HG03139 (cell line): ENCODE results near the gene GDF15.

Source experiments
- ATAC-seq: cut with Tn5 transposase; IDR thresholded peaks from one replicate; pipeline ENCODE4 v1.9.1; 2021; ENCODE audit not compliant: unreplicated experiment

Gene GDF15

DNA sequence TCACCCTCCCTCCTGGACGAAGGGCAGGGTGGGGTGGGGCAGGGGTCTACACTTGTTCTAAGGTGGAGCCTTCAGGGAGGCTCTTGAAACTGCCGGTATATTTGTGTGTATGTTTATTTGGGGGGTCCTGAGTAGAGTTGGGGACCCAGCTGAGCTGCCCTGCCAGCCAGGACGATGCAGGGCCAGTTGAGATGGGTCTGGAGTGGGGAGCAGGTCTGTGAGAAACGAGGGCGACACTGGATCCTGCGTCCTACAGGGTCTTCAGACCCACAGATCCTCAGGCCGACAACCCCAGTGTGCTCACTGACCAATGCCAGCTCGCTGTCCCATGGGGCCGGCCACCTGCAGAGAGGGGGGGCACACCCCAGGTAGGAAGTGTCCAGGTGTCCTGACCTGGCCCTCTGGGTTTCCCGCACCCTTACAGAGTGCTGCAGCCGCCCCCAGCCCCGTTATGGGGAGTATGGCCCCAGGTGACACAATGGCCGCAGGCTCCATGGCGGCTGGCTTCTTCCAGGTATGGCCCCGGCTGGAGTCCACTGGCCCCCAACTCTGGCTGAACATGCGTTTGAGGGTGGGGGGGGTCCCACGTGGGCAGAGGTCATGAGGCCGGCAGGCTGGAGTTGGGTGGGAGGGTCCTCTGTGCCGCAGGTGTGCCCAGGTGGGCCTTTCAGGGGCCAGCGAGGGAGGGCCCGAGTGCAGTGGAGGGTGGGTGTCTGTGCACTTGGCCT is 44.6 kb downstream of the GDF15 start:
- ATAC-seq, result no peak

DNA sequence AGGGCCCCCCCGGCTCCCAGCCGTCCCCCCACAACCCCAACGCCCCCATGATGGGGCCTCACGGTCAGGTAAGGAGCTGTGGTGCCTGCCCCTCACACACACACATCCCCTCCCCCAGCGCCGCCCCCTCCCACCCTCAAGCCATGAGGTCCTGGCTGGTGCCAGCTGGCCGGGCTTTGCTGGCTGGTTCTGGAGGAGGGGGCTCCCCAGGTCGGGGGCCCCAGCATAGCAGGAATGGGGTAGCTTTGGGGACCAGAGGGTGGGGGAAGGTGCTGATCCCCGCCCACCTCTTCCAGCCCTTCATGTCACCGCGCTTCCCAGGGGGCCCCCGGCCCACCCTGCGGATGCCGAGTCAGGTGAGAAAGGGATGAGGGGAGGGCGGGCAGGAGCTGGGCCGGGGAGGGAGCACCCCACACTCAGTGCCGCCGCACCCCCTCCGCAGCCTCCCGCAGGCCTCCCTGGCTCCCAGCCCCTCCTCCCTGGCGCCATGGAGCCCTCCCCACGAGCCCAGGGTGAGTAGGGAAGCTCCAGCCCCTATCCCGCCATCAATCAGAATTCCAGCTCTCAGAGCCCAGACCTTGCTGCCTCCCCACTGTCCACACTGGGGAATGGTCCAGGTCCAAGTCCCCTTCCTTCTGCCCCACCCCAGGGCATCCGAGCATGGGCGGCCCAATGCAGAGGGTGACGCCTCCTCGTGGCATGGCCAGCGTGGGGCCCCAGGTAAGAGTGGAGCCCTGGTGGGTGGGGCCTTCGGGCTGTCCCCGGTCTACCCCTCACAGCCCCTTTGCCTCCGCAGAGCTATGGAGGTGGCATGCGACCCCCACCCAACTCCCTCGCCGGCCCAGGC is 45.6 kb downstream of the GDF15 start:
- no peak for ATAC-seq

DNA sequence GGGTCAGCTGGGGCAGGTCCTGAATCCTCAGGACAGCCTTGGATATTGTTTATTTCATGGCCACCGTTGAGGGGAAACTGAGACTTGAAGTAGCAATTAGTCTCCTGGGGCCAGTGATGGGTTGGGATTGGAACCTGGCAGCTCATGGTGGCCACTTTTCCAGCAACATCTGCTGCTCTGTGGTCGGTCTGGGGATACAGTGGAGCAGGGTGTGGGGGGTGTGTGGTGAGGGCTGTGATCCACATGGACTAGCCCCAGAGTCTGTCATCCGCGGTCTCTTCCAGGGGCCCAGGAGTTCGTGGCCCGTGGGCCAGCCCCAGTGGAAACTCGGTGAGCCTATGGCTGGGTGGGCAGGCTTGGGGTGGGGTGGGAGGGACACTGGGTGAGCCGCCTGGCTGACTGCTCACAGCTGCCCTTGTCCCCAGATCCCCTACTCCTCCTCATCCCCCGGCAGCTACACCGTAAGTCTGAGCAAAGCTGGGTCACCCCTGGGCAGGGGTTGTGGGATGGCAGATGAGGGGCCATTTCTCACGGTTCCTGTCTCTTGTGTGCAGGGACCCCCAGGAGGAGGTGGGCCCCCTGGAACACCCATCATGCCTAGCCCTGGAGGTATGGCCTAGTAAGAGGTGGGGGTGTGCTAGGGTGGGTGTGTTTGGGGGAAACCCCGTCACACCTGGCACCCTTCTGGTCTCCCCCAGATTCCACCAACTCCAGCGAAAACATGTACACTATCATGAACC is 46.5 kb downstream of the GDF15 start:
- ATAC-seq, result no peak

DNA sequence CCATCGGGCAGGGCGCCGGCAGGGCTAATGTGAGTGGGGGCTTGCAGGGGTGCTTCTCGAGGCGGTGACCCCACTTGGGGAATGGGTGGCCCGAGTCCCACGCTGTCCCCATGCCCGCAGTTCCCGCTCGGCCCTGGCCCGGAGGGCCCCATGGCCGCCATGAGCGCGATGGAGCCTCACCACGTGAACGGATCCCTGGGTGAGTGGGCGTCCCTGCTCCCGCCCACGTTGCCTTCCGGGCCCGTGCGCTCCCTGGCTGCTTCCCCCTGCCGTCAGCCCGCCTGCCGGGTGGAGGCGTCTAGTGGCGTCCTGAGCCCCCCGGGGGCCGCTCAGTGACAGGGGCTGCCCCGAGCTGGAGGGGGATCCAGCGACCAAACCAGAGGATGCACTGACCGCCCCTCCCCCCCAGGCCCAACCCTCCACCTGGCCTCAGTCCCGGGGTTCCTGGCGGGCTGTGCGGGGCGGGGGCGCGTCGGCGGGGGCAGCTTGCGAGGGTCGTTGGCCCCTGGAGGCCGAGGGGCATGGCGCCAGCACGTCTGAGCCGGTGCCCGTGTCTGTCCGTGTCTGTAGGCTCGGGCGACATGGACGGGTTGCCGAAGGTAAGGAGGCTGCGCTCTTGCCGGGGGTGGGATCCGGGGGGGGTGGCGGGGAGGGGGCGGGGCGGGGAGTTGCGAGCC is 47.2 kb downstream of the GDF15 start:
- ATAC-seq, result no peak

DNA sequence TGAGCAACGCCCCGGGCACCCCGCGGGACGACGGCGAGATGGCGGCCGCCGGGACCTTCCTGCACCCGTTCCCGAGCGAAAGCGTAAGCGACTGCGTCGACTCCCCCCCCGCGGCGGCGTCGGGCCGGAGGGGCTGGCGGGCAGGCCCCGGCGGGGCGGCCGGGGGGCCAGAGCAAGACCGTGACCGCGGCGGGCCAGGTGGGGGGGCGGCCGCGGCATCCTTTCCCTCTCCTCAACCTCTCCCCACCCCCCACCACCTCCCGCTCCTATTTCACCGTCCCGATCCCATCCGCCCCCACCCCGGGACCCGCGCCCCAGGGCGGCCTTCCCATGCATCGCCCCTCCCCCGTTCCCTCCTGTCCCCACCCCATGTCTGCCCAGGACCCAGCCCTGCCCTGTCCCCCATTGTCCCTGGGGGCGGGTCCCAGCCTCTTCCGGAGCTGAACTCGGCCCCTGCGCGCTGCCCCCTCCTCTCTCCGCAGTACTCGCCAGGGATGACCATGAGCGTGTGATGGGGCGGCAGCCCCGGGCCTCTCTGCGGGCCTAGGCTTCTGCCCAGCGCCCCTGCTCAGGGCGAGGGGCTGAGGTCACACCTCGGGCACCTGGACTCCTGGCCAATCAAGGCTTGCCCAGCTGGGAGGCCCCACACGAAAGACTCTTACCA is 47.9 kb downstream of the GDF15 start:
- no peak for ATAC-seq

DNA sequence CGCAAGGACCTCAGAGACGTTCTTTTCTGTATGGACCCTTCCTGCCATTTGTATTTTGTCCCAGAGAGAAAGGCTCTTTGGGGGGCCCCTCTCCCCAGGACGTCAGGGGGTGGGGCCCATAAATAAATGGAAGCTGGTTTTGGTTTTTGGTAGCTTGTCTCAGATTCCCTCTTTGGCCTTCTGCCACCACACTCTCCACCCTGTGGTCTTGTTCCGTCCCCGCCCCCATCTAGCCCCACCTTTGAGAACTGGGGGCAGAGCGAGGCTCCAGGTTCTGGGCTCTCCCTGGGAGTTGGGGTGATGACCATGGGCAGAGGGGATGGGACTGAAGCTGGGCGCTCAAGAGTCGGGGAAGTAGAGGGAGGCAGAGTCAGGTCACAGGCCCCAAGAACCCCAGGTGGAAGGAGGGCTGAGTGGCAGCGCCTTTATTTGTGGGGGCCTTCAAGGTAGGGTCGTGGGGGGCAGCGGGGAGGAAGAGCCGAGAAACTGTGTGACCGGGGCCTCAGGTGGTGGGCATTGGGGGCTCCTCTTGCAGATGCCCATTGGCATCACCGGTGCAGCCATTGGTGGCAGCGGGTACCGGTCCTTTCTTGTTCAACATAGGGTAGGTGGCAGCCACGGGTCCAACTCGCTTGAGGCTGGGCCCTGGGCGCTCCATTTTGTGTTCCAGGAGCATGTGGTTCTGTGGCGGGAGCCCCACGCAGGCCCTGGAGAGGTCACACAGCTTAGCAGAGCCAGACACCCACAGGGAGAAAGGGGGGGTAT is 48.6 kb downstream of the GDF15 start:
- ATAC-seq, result no peak

DNA sequence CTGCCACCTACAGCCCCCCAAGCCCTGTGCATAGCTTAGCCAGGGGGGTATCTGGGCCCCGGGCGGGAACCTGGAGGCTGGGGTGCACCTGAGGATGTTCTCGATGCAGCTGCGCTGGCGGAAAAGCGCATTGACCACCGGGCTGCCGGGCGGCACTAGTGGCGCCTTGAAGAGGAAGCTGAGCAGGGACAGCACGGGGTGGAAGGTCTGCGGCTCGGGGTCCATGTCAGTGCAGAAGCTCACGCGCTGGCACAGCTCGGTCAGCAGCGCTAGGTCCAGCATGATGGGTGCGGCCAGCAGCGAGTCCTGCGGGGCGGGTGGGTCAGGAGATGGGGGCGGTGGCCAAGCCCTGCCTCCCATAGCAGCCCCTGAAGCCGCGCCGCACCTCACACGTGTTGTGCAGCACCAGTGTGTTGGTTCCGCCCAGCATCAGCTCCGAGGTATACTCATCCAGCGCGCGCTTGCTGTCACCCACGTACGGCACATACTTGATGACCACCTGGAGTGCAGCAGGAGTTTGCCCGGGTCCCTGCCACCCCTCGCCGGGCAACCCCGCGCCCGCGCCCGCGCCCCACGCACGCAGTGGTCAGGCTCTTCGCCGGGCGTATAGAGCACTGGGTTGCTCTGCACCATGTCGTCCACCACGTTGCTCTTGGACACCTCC is 49.4 kb downstream of the GDF15 start:
- no peak for ATAC-seq

DNA sequence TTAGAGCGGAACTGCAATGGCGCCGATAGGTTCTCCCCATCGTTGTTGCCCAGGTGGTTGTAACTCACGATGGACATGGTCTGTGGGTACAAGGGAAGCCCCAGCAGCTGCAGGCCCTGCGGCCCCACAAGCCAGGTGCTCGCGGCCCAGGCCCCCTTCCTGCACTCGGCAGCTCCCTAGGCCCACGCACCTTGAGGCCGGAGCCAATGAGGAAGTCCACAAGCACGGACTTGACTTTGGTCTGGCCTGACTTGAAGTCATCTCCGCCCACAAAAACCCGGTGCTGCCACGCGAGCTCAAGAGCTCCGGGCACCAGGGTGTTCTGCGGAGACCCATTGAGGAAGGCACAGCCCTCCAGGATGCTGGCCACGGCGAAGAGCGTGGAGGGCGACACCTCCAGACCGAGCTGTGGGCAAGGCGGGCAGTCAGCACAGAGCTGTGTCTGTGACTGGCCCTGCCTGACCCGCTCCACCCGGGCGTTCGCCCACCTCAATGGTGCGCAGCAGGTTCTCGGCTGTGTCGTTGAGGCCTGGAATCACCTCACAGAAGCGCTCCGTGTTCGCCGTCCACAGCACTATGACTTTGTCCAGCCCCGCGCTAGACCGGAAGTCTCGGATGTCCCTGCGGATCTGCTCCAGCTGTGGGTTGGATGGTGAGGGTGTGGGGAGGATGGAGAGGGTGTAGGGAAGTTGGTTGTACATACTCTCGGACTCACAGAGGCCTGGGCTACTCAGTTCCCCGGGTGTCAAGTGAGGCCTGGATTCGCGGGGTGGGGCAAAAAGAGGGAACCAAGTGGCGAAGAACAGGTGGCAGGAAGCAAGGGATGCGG is 50.1 kb downstream of the GDF15 start:
- no peak for ATAC-seq

DNA sequence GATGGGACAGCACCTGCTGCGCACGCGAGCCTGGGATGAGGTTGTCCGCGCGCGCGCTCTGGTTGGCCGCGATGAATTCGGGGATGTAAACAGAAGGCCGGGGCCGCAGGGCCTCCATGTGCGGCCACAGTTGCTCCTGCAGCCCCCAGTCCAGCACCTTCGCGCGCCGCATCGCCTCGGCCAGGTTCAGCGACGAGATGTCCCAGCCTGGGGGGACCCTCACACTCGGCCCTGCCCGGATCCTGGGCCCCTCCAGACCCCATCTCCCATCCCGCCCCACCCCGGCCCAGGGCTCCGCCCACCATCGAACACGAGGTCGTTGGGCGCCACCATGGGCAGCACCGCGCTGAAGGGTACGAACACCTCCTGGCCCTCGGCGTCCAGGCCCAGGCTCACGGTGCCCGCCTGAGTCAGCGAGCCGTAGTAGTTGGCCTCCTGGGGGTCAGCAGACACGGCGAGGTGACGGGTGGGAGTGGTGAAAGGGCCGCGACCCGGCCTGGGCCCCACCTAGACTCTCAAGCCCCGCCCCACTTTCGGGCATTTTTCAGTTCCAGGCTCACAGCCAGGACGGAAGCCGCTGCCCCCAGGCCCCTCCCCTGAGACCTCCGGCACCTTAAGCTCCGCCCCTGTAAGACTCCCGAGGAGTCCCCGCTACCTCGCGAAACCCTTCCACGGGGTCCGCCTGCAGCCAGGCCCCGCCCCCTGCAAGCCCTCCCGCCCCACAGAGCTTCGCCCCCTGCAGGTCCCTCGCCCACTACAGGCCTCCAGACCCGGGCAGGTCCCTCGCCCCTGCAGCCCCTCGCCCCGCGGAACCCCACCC is 50.9 kb downstream of the GDF15 start:
- no peak for ATAC-seq

DNA sequence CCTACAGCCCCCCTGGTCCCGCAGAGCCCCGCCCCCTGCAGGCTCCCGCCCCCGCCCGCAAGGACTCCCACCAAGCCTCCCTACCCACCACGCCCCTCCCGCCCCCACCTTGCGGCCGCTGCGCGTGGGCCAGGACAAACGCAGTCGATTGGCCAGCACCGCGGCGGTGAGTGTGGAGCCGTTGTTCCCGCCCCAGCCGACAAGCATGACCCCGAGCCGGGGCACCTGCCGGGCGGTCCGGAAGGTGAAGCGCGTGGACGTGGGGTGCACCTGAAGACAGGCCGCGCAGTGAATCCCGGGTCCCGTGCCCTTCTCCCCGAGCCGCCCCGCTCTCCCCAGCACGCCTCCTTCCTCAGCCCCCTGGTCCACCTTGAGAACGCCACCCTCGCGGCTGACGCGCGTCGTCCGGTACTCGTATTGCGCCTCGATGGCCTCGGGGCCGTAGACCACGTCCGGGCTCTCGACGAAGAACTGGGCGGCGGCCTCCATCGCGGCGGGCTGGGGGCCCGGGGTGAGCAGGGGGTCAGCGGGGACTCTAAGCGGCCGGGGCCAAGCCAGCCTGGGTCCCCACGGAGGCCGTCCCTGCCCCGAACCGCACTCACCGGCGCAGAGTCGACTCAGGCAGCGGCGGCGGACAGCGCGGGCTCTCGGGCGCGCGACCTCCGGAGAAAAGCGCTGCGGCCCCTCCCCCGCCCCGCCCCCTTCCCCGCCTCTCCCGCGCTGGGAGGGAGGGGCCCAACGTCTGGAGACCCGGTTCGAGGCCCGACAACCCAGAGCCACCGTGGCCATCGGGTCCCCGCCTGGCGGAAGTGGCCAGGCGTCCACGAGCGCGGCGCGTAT is 51.8 kb downstream of the GDF15 start, which contains the start of gene ISYNA1:
Gene ISYNA1, minus strand, starts transcription at position 643 of the 840 bp plus-strand sequence. Its CDS starts 154 bp downstream, at position 489.
- ATAC-seq, result no peak

DNA sequence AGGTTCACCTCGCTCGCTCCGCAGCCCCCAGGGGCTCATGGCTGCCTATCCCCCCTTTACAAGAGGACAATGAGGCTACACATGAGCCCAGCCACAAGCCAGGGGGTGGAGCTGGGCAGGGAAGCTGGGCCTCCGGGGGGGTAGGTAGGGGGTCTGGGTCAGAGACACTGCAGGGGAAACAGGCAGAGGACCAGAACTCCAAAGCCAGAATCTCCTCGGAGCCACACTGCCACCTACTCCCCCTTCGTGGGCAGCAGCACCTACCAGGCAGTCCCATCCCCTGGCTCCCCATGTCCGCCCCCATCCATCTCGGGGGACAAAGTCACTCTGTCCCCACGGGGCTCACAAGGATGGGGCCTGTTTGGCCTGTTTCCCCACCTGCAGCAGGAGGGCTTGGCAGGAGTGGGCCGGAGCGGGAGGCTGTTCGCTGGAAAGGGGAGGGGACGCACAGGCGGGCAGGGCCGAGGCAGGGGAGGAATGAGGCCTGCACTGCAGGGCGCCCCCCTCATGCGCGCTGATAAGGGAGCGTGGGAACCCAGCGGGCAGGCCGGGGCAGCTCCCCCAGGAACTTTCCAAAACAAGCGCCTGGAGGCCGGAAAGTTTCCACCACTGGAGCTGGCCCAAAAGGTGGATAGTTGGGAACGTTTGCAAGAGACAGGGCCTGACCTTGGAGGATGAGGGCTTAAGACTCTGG is 52.5 kb downstream of the GDF15 start:
- ATAC-seq, result no peak
